Peyer's patch (tissue), 4 donors: Measurements from ENCODE around the gene CCDC187. TPM values are rescaled to one million over a fixed set of nuclear protein-coding genes. Genes with fewer than 3 reads are reported as not detected.

Experiments
- DNase-seq, 3 donors: peaks; one replicate each; pipeline ENCODE4 v3.0.0-alpha.2; 2017 to 2019
- H3K27ac ChIP-seq, 4 donors: fragments of 200-600 bp; sonication (generic); one replicate each; pipeline ENCODE4 v1.5.1; 2016 to 2019
- H3K27me3 ChIP-seq, 2 donors: fragments of 200-600 bp; sonication (generic); one replicate each; pipeline ENCODE4 v1.5.1; 2019
- H3K36me3 ChIP-seq, 3 donors: fragments of 200-600 bp; sonication (generic); one replicate each; pipeline ENCODE4 v1.5.1; 2016 to 2019
- H3K4me1 ChIP-seq, 4 donors: fragments of 200-600 bp; sonication (generic); one replicate each; pipeline ENCODE4 v1.5.1; 2016 to 2019
- H3K4me3 ChIP-seq, 4 donors: fragments of 200-600 bp; sonication (generic); 1 replicate in 3 of 4; 2 replicates in 1 of 4; pipeline ENCODE4 v1.5.1; 2016 to 2019; ENCODE audit warnings: mild to moderate bottlenecking in 1 of 4
- H3K9me3 ChIP-seq, 4 donors: fragments of 200-600 bp; sonication (generic); one replicate each; pipeline ENCODE4 v1.5.1; 2016 to 2019; ENCODE audit warnings: mild to moderate bottlenecking in 1 of 4
- POLR2A ChIP-seq, 2 donors: fragments of 450-650 bp; IDR thresholded peaks; one replicate each; pipeline ENCODE4 v1.5.1; 2017; ENCODE audit warnings: antibody characterized with exemption in 2 of 2, mild to moderate bottlenecking in 2 of 2, moderate library complexity in 2 of 2
- total RNA-seq, 4 donors: library from RNA; depleted of rRNA; stranded (reverse); fragments of >200 nt; gene quantifications; one replicate each; pipeline ENCODE4 v1.1.0, GENCODE V29; 2016
- TF ChIP-seq, protein P1 (sequence below), 6 experiments: fragments of 450-650 bp in 4 of 6; fragments of 200-600 bp in 2 of 6; sonication (generic) in 1 of 6; IDR thresholded peaks; one replicate each; pipeline ENCODE4 v1.5.1; 2017 to 2019; ENCODE audit warnings: antibody characterized with exemption in 6 of 6, mild to moderate bottlenecking in 3 of 6, moderate library complexity in 1 of 6

CCDC187 gene
- total RNA-seq, 4 donors from 2014 or later, result 0.35 to 1.0 (median 0.67) TPM; not detected in 1

DNA sequence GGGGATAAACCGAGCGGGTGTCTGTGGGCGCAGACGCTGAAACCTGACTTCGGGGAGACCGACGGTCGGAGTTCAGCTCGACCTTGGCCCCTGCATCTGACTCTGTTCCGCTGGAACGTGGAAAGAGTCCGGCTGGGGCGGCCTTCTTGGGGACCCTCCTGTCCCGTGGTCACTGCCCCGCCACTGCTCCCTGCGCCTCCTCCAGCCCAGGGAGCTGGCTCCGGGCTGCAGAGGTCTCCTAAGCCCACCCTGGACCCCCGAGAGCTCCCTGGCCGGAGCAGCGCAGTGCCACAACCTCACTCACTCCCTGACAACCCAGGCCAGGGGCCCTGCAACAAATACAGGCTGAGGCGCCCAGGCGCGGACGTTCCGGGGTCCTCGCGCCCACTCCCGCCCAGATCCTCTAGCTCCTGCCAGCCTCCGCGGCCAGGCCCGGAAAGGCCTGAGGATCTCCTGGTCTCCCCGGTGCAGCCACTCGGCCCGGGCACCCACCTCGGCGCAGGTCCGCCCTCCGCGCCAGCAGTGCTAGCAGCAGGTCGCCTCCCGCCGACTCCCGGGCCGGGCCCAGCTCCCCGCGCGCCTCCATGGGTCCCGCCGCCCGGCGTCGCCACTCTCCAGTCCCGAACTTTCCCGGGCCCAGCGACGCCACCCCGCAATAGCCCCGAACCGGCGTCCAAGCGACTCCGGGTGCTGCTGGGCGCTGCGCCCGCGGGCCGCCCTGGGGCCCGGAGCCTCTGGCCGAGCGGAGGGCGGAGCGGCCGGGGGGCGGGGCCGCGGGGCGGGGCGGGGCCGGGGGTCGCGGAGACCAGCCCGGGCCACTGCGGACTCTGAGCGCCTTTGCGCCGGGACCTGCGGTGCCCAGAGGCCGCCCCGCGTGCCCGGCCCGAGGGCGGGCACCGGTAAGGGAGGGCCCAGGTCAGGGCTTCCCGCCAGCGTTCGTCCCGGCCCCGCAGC lies 101.2 kb downstream of the CCDC187 start:
- Histone ChIP-seq H3K9me3 (no peaks in the 10 kb centered on the region), H3K4me3 (no peak overlapping the region), H3K4me1 (peaks cover 0 to 9% (median 4%) of the 10 kb centered on the region in 4 donors), H3K36me3 (no peaks in the 10 kb centered on the region), H3K27me3 (peaks cover 0 to 66% of the 10 kb centered on the region in 2 donors), H3K27ac (no peak overlapping the region)
- no peak for DNase-seq
- TF ChIP-seq, protein P1, sequence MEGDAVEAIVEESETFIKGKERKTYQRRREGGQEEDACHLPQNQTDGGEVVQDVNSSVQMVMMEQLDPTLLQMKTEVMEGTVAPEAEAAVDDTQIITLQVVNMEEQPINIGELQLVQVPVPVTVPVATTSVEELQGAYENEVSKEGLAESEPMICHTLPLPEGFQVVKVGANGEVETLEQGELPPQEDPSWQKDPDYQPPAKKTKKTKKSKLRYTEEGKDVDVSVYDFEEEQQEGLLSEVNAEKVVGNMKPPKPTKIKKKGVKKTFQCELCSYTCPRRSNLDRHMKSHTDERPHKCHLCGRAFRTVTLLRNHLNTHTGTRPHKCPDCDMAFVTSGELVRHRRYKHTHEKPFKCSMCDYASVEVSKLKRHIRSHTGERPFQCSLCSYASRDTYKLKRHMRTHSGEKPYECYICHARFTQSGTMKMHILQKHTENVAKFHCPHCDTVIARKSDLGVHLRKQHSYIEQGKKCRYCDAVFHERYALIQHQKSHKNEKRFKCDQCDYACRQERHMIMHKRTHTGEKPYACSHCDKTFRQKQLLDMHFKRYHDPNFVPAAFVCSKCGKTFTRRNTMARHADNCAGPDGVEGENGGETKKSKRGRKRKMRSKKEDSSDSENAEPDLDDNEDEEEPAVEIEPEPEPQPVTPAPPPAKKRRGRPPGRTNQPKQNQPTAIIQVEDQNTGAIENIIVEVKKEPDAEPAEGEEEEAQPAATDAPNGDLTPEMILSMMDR (IDR thresholded peaks at IDR 0.05), result no peak
- TF ChIP-seq POLR2A (IDR thresholded peaks at IDR 0.05), result no peak

DNA sequence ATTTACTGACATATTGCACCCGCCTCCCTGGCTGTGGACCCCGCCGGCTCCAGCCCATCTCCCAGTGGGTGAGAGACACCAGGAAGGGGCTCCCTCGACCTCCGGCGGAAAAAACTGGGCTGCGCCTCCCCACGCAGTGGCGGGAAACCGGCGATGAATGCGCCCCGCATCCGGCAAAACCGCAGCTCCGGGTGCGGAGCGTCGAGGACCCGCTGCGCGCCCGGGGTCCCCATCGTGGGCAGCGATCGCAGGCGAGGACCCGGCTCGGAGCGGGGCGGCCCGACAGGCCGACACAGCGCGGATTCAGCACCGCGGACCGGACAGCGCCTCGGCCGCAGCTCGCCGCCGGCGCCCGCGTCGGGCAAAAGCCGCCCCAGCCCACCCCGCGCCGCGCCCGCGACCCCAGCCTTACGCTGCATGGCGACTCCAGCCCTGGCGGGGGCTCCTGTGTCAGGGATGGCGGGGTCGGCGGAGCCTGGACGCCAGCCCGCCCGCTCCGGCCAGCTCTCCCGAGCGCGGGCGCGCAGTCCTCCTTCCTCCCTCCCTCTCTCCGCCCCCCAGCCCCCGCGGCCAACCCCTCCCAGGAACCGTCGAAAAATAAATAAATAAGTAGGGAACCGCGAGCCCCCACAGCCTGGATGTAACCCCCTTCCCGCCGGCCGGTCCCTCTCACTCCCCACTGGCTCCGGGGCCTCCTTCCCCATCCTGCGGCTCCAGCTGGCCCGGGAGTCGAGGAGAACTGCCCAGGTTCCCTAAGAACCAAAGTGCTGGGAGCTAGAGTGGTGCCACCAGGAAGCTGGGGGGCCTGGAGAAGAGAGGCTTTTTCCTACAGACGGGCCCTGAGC lies 102.1 kb downstream of the CCDC187 start:
- Histone ChIP-seq H3K4me3 (no peak overlapping the region), H3K9me3 (no peaks in the 10 kb centered on the region), H3K27ac (no peak overlapping the region), H3K4me1 (peaks cover 0 to 9% (median 4%) of the 10 kb centered on the region in 4 donors), H3K36me3 (no peaks in the 10 kb centered on the region), H3K27me3 (peaks cover 0 to 75% of the 10 kb centered on the region in 2 donors)
- no peak for TF ChIP-seq POLR2A (IDR thresholded peaks at IDR 0.05)
- TF ChIP-seq, protein P1 (IDR thresholded peaks at IDR 0.05), result no peak
- no peak for DNase-seq

DNA sequence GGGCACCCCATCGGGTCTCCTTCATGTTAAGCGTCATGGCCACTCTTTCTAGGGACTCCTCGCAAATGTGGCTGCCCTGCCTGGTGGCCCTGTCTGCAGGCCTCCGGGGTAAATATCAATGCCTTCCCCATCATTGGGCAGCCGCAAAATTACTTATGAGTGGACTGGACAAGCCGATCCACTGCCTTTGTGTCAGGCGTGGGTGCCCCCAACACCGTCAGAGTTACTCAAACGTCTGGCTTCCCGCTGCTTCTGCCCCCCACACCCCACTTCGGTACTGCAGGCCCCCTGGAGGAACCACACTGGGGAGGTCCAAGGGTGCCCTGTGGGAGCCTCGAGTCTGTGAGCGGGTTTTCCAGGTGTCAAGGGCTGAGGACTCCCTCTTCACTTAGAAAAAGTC lies 102.7 kb downstream of the CCDC187 start:
- H3K4me3 ChIP-seq, result no peak overlapping the region
- no peak for TF ChIP-seq POLR2A (IDR thresholded peaks at IDR 0.05)
- TF ChIP-seq, protein P1 (IDR thresholded peaks at IDR 0.05), result no peak

DNA sequence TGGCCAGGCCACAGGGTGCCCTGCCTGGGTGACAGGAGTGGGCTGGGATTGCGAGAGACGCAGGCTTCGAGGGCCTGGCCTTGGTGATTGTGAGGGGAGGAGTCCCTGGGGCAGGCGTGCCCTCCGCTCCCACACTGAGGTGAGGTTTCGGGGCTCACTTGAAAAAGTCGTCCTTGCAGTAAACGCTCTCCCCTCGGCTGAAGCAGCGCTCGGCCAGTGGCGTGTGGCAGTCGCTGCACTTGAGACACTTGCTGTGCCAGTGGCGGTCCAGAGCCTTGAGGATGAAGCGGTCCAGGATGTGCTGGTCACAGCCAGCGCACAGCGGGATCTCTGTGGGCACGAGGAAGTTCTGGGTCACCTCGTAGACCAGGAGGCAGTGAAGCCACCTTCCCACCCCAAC lies 103.5 kb downstream of the CCDC187 start:
- H3K4me1 ChIP-seq, result peaks cover 0 to 9% (median 4%) of the 10 kb centered on the region in 4 donors
- no peaks in the 10 kb centered on the region for H3K9me3 ChIP-seq
- no peaks in the 10 kb centered on the region for H3K36me3 ChIP-seq
- no peak for DNase-seq
- H3K4me3 ChIP-seq, result no peak overlapping the region
- no peak overlapping the region for H3K27ac ChIP-seq
- peaks cover 0 to 81% of the 10 kb centered on the region in 2 donors for H3K27me3 ChIP-seq
- TF ChIP-seq POLR2A (IDR thresholded peaks at IDR 0.05), result no peak
- TF ChIP-seq, protein P1 (IDR thresholded peaks at IDR 0.05), result no peak

More for the DNA sequence above, 102.7 kb downstream of the CCDC187 start:
- peaks cover 0 to 80% of the 10 kb centered on the region in 2 donors for H3K27me3 ChIP-seq
- no peak for DNase-seq
- H3K4me1 ChIP-seq, result peaks cover 0 to 9% (median 4%) of the 10 kb centered on the region in 4 donors
- H3K27ac ChIP-seq, result no peak overlapping the region
- H3K36me3 ChIP-seq, result no peaks in the 10 kb centered on the region
- no peaks in the 10 kb centered on the region for H3K9me3 ChIP-seq

Other genes starting within 250 kb of the CCDC187 start
- gene NACC2, start 208.8 kb downstream of the CCDC187 start, total RNA-seq, result 10 to 100 TPM in 3 of 4 donors, 1 to 10 TPM in 1; 8.3 to 24.3 (median 23.1) TPM
- gene TMEM250, start 185.2 kb downstream of the CCDC187 start, total RNA-seq, result 10 to 100 TPM; 34.7 to 75.0 (median 69.2) TPM
- not detected for gene LHX3, start 99.0 kb downstream of the CCDC187 start, total RNA-seq
- 10 to 100 TPM in 1 of 4 donors, 1 to 10 TPM in 3; 5.1 to 23.9 (median 7.4) TPM for gene QSOX2, start 58.3 kb downstream of the CCDC187 start, total RNA-seq
- 10 to 100 TPM in 1 of 4 donors, 1 to 10 TPM in 3; 3.7 to 25.6 (median 6.0) TPM for gene GPSM1, start 23.4 kb upstream of the CCDC187 start, total RNA-seq
- 10 to 100 TPM in 3 of 4 donors, 1 to 10 TPM in 1; 5.6 to 19.8 (median 13.5) TPM for gene DNLZ, start 59.6 kb upstream of the CCDC187 start, total RNA-seq
- 10 to 100 TPM in 1 of 4 donors, under 1 TPM in 3; 0.28 to 14.9 (median 0.64) TPM for gene CARD9, start 69.6 kb upstream of the CCDC187 start, total RNA-seq
- 10 to 100 TPM in 3 of 4 donors, 1 to 10 TPM in 1; 6.3 to 58.6 (median 13.2) TPM for gene SNAPC4, start 96.1 kb upstream of the CCDC187 start, total RNA-seq
- gene ENTR1, start 106.5 kb upstream of the CCDC187 start, total RNA-seq, result 100 to 1,000 TPM in 1 of 4 donors, 10 to 100 TPM in 3; 29.9 to 193 (median 50.2) TPM
- 10 to 100 TPM; 32.8 to 73.4 (median 47.3) TPM for gene PMPCA, start 106.6 kb upstream of the CCDC187 start, total RNA-seq
- gene INPP5E, start 135.8 kb upstream of the CCDC187 start, total RNA-seq, result 10 to 100 TPM in 3 of 4 donors, 1 to 10 TPM in 1; 6.7 to 19.8 (median 19.2) TPM
- 10 to 100 TPM; 63.5 to 80.8 (median 74.6) TPM for gene SEC16A, start 178.9 kb upstream of the CCDC187 start, total RNA-seq
- 10 to 100 TPM; 38.2 to 95.7 (median 53.8) TPM for gene NOTCH1, start 242.0 kb upstream of the CCDC187 start, total RNA-seq